T follicular helper cell (primary cell): ENCODE data around the gene PSMA8.
"Not testable (repeated sequence)": the region's sequence is repeated elsewhere in the genome, so short reads cannot be mapped to it uniquely, and the experiment has no call there.

Experiments
- DNase-seq: peaks from one replicate; pipeline ENCODE4 v3.0.0-alpha.2; 2020; ENCODE audit warnings: low read depth

Gene PSMA8

DNA sequence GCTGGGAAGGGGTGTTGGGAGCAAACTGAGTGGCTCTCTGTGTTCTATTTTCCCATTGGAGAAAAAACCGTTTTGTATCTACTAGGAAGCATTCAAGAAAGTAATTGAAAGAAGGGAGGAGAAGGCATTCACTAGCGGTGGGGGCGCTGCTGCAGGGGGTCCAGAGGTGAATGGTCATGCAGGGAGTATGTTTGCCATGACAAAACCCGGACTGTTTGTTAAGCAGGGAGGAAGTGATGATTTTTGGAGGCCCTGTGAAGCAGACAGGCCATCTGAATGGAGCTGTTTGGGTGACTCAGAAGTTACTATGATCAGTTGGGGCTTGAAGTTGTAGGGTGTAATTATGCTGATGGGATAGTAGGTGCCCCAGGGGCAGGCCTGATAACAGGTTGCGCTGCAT is 99.5 kb downstream of the PSMA8 start:
- DNase-seq, result no peak

- not testable (repeated sequence) for DNase-seq
These were observed 103.7 kb downstream of the PSMA8 start for GRCh38 chr18:26237363-26237762.

GRCh38 chr18:26238718-26239117 is 105.0 kb downstream of the PSMA8 start:
- DNase-seq, result not testable (repeated sequence)

DNA sequence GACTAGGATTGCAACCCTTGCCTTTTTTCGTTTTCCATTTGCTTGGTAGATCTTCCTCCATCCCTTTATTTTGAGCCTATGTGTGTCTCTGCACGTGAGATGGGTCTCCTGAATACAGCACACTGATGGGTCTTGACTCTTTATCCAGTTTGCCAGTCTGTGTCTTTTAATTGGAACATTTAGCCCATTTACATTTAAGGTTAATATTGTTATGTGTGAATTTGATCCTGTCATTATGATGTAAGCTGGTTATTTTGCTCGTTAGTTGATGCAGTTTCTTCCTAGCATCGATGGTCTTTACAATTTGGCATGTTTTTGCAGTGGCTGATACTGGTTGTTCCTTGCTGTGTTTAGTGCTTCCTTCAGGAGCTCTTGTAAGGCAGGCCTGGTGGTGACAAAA is 108.7 kb downstream of the PSMA8 start:
- not testable (repeated sequence) for DNase-seq
